Measurements from ENCODE around the gene GRM7. TPM values are rescaled to one million over a fixed set of nuclear protein-coding genes. Genes with fewer than 3 reads are reported as not detected.

GRM7 gene
- total RNA-seq, 1 donor from 2014 or later: 9.9 TPM

DNA sequence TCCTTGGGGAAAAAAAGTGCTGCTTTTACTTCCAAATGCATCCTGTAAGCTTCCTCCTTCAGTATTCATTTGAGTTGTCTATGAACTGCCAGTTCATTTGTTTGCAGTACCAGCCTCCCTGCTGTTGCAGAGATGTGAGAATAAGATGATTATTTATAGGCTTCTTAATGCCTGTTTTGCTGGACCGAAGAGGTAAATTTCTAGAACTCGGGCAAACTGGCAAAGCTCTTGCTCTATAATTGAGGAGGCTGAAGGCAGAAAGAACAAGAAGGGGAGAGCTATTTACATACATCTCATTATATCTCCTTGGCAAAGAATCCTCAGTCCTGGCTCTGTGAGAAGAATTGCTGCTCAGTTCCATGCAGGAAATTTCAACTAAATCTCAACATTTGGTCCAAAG, 790.4 kb downstream of the GRM7 start:
- H3K4me1 Mint-ChIP-seq (ENCODE audit: unreplicated experiment): peaks cover 6% of the 10 kb centered on the region
- TF ChIP-seq, protein P1, sequence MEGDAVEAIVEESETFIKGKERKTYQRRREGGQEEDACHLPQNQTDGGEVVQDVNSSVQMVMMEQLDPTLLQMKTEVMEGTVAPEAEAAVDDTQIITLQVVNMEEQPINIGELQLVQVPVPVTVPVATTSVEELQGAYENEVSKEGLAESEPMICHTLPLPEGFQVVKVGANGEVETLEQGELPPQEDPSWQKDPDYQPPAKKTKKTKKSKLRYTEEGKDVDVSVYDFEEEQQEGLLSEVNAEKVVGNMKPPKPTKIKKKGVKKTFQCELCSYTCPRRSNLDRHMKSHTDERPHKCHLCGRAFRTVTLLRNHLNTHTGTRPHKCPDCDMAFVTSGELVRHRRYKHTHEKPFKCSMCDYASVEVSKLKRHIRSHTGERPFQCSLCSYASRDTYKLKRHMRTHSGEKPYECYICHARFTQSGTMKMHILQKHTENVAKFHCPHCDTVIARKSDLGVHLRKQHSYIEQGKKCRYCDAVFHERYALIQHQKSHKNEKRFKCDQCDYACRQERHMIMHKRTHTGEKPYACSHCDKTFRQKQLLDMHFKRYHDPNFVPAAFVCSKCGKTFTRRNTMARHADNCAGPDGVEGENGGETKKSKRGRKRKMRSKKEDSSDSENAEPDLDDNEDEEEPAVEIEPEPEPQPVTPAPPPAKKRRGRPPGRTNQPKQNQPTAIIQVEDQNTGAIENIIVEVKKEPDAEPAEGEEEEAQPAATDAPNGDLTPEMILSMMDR (conservative IDR thresholded peaks at IDR 0.05): no peak
- H3K27me3 Mint-ChIP-seq: no peaks in the 10 kb centered on the region
- H3K27ac Mint-ChIP-seq: no peak overlapping the region
- H3K36me3 Mint-ChIP-seq: no peaks in the 10 kb centered on the region
- H3K4me3 Mint-ChIP-seq: no peak overlapping the region
- no peak for DNase-seq (ENCODE audit: extremely low spot score, unreplicated experiment)
- H3K9me3 Mint-ChIP-seq: peaks cover 7% of the 10 kb centered on the region

- Mint-ChIP-seq H3K27me3 (no peaks in the 10 kb centered on the region), H3K9me3 (no peaks in the 10 kb centered on the region), H3K4me1 (ENCODE audit: unreplicated experiment) (peaks cover 9% of the 10 kb centered on the region), H3K27ac (no peak overlapping the region), H3K4me3 (no peak overlapping the region), H3K36me3 (no peaks in the 10 kb centered on the region)
- TF ChIP-seq, protein P1 (conservative IDR thresholded peaks at IDR 0.05): no peak
- DNase-seq (ENCODE audit: extremely low spot score, unreplicated experiment): no peak
These were observed 796.5 kb downstream of the GRM7 start for GRCh38 chr3:7657214-7658112.

DNA sequence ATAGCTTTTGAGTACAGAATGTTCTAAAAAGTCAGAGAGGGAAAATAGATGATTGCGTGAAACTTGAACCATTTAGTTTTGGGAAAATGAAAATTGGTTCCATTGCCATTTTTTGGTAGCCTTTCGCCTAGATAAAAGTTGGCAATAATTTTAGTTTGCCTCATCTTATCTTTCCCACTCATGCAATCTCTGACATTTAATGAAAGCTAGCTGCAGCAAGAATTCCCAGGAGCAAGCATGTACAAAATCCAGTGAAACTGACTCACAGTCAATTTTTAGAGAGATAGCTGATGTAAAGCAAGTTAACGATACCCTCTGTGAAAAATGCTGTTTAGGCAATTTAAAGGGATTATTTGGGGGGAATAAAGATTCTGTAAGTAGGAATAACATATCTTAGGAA, 797.4 kb downstream of the GRM7 start:
- H3K9me3 Mint-ChIP-seq: no peaks in the 10 kb centered on the region
- TF ChIP-seq, protein P1 (conservative IDR thresholded peaks at IDR 0.05): no peak
- no peak for DNase-seq (ENCODE audit: extremely low spot score, unreplicated experiment)
- H3K4me1 Mint-ChIP-seq (ENCODE audit: unreplicated experiment): peaks cover 9% of the 10 kb centered on the region
- H3K27me3 Mint-ChIP-seq: no peaks in the 10 kb centered on the region
- H3K27ac Mint-ChIP-seq: no peak overlapping the region
- no peaks in the 10 kb centered on the region for H3K36me3 Mint-ChIP-seq
- H3K4me3 Mint-ChIP-seq: no peak overlapping the region

GRCh38 chr3:7659079-7659478, 798.2 kb downstream of the GRM7 start:
- no peak for DNase-seq (ENCODE audit: extremely low spot score, unreplicated experiment)
- no peak overlapping the region for H3K4me3 Mint-ChIP-seq
- H3K36me3 Mint-ChIP-seq: no peaks in the 10 kb centered on the region
- peaks cover 9% of the 10 kb centered on the region for H3K4me1 Mint-ChIP-seq (ENCODE audit: unreplicated experiment)
- TF ChIP-seq, protein P1 (conservative IDR thresholded peaks at IDR 0.05): no peak
- no peak overlapping the region for H3K27ac Mint-ChIP-seq
- H3K27me3 Mint-ChIP-seq: no peaks in the 10 kb centered on the region
- H3K9me3 Mint-ChIP-seq: no peaks in the 10 kb centered on the region

DNA sequence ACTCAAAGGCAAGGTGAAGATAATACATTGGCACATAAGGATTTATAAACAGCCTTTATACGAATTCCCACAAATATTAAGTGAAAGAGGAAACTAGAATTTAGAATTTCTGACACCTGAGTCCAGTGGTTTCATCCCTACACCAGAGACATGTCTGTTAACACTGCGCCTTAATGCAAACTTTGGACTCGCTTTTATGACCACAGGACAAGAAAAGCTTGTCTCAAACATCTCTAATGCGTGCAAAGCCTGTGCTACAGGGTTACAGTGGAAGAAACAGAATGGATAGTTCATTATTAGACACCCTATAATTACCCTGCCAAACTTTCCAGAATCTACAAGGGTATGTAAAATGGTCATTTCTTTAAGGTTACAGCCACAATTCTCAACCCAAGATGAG, 802.9 kb downstream of the GRM7 start:
- no peaks in the 10 kb centered on the region for H3K9me3 Mint-ChIP-seq
- H3K27me3 Mint-ChIP-seq: no peaks in the 10 kb centered on the region
- H3K4me1 Mint-ChIP-seq (ENCODE audit: unreplicated experiment): peaks cover 9% of the 10 kb centered on the region
- TF ChIP-seq, protein P1 (conservative IDR thresholded peaks at IDR 0.05): no peak
- no peak overlapping the region for H3K4me3 Mint-ChIP-seq
- H3K27ac Mint-ChIP-seq: no peak overlapping the region
- H3K36me3 Mint-ChIP-seq: no peaks in the 10 kb centered on the region
- no peak for DNase-seq (ENCODE audit: extremely low spot score, unreplicated experiment)
